Neuron (in vitro differentiated cells): ENCODE results near the gene TKTL1.
"Not testable (repeated sequence)": the region's sequence is repeated elsewhere in the genome, so short reads cannot be mapped to it uniquely, and the experiment has no call there.

ENCODE experiments used
- H2AFZ ChIP-seq: one replicate; pipeline ENCODE4 v1.6.1; 2013; ENCODE audit warnings: low read depth, mild to moderate bottlenecking, inconsistent platforms, low read length, moderate library complexity
- H3K27me3 ChIP-seq: one replicate; pipeline ENCODE4 v1.6.1; 2013; ENCODE audit warnings: low read length; ENCODE audit not compliant: insufficient read depth
- H3K36me3 ChIP-seq: one replicate; pipeline ENCODE4 v1.6.1; 2013; ENCODE audit warnings: low read length; ENCODE audit not compliant: insufficient read depth
- H3K4me1 ChIP-seq: one replicate; pipeline ENCODE4 v1.6.1; 2013; ENCODE audit warnings: low read length; ENCODE audit not compliant: insufficient read depth
- H3K4me3 ChIP-seq: 2 replicates; pipeline ENCODE4 v1.5.1; 2013; ENCODE audit warnings: mild to moderate bottlenecking, low read length, moderate library complexity
- H3K9me3 ChIP-seq: one replicate; pipeline ENCODE4 v1.6.1; 2013; ENCODE audit warnings: low read length

Gene TKTL1

DNA sequence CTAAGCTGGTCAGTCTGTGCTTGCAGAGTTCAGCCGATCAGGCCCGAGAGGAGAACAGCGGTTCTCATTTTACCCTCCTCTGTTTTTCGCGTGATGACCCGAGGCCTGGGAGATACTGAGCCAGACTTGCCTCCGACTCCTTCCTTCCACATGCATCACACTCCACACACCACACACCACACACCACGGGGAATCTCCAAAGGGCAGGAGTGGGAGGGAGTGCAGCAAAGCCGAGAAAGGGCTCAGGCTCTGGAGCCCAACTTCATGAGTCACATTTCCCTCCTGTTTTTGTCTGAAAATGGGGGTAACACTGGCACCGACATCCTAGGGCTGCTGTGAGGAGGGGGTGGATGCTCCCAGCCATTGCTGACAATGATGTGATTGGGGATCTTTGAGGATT is 38.9 kb downstream of the TKTL1 start:
- Histone ChIP-seq H2AFZ (no peak overlapping the region), H3K4me1 (peaks cover 2% of the 10 kb centered on the region), H3K9me3 (no peaks in the 10 kb centered on the region), H3K36me3 (no peaks in the 10 kb centered on the region), H3K4me3 (no peak overlapping the region), H3K27me3 (peaks cover 35% of the 10 kb centered on the region)

DNA sequence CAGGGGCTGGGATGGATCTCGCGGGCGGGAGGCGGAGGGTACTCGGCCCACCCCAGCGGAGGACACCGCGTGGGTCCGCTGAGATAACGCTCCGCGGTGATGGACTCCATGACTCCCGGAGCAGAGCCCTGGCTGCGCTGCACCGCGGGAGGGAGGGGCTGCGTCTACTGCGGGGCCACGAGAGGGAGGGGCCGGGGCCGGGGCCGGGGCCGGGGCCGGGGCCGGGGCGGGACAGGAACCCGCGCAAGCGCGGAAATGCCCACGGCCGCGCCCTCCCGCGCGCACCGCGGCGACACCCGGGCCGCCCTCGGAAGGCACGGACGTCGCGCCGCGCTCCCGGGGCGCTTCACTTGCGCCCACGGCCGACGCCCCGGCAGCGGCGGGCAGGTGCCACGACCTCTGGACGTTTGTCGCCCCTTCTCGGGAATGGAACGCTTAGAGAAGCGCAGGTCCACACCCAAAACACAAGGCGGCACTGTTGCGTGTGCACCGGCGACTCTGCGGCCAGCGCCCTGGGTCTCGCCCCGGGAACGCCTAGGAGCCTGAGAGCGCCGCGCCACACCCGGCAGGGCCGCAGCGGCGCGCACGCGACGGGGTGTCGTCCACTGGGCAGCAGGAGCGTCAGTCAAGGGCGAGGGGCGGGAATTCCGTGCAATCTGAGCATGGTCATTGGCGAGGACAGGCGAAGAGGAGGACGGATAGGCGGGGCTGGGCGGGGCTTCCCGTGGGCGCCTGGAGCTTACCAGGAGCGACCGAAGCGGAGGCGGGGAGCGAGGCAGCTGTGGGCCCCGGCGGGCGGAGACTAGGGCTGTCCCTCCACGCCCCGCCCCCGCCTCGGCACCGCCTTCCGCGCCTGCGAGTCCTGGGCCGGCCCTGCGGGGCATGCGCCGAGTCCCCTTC is 46.1 kb downstream of the TKTL1 start:
- not testable (repeated sequence) for H3K4me1 ChIP-seq, H3K36me3 ChIP-seq, H3K9me3 ChIP-seq, H3K4me3 ChIP-seq, H3K27me3 ChIP-seq, H2AFZ ChIP-seq

DNA sequence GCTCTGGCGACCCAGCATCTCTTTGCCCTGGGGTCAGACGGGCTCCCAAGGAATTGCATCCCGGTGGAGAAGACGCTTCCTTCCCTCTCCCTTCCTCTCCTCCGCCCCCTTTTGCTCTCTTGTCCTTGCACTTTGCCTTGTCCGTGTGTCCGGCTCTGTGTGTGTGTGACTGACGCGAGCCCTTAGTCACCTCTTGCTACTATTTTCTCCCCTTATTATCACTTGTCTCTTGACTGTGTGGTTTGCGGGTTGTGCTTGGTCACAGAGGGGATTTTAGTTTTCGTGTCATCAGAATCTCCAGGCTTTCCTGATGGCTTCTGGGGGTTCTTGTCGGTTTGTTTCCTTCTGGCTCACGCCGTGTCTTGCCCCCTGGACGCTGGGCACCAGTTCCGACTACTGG is 47.5 kb downstream of the TKTL1 start:
- not testable (repeated sequence) for H3K27me3 ChIP-seq, H3K4me3 ChIP-seq, H3K9me3 ChIP-seq, H2AFZ ChIP-seq, H3K4me1 ChIP-seq, H3K36me3 ChIP-seq

DNA sequence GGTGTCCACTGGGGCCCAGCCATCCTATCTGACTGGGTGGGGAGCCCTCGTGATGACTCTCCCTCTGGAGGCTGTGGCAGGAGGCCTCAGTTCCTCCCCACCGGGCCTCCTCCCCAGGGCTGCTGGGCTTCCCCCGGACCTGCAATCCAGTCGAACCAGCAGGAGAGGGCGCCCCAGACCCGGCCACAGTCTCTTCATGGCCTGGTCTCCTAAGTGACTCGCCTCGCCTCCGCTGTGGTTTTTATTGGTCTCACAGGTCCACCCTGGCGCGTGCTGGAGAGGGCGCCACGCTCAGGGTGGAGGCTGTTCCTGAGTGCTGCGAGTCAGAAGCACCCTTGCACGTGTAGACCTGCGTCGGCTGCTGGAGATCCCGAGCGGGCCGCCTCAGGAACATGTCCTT is 48.0 kb downstream of the TKTL1 start:
- H2AFZ ChIP-seq: not testable (repeated sequence)

DNA sequence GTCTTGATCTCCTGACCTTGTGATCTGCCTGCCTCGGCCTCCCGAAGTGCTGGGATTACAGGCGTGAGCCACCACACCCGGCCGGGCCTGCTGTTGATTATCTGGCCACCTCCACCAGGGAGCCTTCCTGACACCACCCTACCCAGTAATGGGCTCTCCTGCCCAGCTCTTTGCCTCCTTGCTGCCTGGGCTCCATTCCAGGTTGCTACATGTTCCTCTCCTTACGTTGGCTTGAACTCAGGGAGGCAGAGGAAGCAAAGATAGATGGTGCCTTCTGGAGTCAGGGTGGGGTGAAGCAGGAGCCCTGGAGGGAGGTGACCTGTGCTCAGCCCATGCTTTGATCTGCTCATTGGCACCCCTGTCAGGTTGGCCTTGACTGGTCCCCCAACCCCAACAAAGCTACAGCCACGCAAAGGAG is 52.5 kb downstream of the TKTL1 start:
- Histone ChIP-seq H2AFZ (no peak overlapping the region), H3K4me3 (no peak overlapping the region), H3K27me3 (no peaks in the 10 kb centered on the region), H3K36me3 (peaks cover 31% of the 10 kb centered on the region), H3K9me3 (no peaks in the 10 kb centered on the region), H3K4me1 (no peaks in the 10 kb centered on the region)

More for the DNA sequence above, 48.0 kb downstream of the TKTL1 start:
- not testable (repeated sequence) for H3K27me3 ChIP-seq, H3K4me1 ChIP-seq, H3K9me3 ChIP-seq, H3K36me3 ChIP-seq, H3K4me3 ChIP-seq

DNA sequence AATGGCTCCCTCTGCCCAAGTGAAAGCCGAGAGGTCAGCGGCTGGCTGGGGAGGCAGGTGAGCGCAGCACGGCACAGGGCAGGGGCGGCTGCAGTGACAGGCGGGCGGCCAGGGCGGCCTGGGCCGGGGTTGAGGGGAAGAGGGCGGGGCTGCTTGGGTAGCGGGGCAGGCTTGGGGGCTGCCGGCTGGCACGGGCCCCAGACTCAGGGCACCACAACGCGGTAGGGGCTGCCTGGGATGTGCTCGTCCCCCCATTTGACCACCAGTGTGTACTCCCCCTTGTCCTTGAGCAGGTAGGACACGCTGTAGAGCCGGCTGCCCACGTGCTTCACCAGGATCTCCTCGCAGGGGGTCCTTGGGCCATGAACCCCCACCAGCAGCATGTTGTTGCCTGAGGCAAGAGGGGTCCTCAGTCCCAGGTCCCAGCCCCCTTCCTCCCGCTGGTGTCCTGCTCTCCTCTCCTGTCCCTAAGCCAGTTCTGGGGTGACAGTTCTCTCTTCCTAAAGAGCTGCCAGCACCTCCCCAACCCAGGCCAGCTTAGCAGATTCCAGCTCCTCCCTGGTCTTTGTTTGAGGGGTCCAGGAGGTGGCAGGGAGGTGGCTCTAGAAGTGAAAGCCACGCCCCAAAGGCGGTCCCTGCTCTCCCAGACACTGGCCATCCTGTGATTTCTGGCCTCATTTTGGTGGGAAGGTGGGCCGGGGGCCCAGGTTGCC is 53.2 kb downstream of the TKTL1 start:
- H2AFZ ChIP-seq: no peak overlapping the region
- peaks cover 38% of the 10 kb centered on the region for H3K36me3 ChIP-seq
- H3K9me3 ChIP-seq: no peaks in the 10 kb centered on the region
- H3K27me3 ChIP-seq: no peaks in the 10 kb centered on the region
- no peaks in the 10 kb centered on the region for H3K4me1 ChIP-seq
- H3K4me3 ChIP-seq: no peak overlapping the region

DNA sequence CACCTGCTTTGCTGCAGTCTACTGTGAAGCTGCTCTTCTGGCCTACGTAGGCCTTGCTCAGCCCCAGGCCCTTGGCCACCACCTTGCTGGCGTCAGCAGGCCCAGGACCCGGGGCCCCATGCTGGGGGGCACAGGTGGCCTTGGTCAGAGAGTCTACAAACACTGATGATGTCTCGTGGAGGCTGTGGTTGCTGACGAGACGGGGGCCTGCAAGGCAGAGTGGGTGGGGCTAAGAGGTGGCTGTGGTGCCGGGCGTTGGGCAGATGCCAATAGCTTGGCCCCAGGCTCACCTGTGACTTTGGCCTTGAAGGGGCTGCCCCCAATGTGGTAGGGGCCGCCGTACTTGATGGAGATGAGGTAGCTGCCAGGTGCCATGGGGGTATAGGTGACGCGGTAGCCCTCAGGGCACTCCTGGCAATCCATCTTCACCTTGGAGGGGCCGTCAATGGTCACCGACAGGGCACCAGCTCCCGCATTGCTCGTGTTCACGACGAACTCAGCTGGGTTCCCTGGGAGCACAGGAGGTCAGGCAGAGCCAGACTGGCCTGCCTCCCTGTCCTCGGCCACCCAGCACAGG is 53.9 kb downstream of the TKTL1 start:
- no peak overlapping the region for H2AFZ ChIP-seq
- no peak overlapping the region for H3K4me3 ChIP-seq
- no peaks in the 10 kb centered on the region for H3K4me1 ChIP-seq
- no peaks in the 10 kb centered on the region for H3K9me3 ChIP-seq
- H3K27me3 ChIP-seq: no peaks in the 10 kb centered on the region
- H3K36me3 ChIP-seq: peaks cover 44% of the 10 kb centered on the region

DNA sequence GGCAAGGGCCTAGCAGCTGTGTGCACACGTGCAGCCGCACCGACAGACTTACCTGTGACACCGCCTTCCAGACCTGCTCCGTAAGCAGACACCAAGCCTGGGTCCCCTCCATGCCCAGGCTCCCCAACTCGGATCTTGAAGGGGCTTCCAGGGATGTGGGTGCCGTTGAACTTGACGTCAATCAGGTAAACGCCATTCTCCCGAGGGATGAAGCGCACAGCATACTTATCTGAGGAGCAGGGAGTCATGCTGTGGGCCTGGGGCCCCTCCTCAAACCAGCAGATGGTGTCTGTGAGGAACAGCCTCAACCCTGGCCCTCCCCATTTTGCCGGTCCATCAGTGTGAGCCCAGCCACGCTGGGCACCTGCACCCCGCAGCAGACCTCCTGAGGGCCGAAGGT is 54.4 kb downstream of the TKTL1 start:
- no peaks in the 10 kb centered on the region for H3K4me1 ChIP-seq
- H3K9me3 ChIP-seq: no peaks in the 10 kb centered on the region
- peaks cover 44% of the 10 kb centered on the region for H3K36me3 ChIP-seq
- H3K4me3 ChIP-seq: no peak overlapping the region
- H2AFZ ChIP-seq: no peak overlapping the region
- no peaks in the 10 kb centered on the region for H3K27me3 ChIP-seq

DNA sequence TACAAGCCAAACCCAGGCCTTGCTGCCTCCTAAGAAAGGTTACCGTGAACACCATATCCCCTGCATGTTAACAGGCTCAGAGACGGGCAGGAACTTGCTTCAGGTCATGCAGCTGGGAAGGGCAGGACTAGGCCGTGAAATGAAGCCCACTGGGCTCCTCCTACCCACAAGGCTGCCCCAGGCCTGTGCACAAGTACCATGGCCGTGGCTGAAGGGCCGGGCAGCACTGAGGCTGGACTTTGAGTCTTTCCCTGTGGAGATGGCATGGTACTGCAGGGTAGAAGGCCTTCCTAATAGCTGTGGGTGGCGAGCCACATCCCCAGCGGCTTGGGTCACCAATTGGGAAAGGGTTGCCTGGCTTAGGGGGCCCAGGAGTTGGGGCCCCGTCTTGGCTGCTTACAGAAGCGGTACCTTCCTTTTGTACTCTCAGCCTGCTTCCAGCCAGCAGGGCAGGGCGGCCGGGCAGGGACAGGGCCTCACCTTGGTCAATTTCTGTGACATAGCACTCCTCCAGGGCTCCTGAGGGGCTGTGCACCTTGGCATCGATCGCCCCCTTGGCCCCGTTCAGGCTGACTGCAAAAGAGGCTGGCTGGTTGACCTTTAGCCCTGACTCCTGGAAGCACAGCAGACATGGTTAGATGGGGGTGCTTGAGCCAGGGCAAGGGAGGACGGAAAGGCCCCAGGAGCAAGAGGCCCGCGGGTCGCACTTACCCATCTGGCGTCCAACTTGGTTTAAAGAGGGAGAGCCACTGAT is 55.0 kb downstream of the TKTL1 start:
- no peak overlapping the region for H2AFZ ChIP-seq
- H3K9me3 ChIP-seq: no peaks in the 10 kb centered on the region
- no peak overlapping the region for H3K4me3 ChIP-seq
- H3K4me1 ChIP-seq: no peaks in the 10 kb centered on the region
- no peaks in the 10 kb centered on the region for H3K27me3 ChIP-seq
- H3K36me3 ChIP-seq: peaks cover 49% of the 10 kb centered on the region

DNA sequence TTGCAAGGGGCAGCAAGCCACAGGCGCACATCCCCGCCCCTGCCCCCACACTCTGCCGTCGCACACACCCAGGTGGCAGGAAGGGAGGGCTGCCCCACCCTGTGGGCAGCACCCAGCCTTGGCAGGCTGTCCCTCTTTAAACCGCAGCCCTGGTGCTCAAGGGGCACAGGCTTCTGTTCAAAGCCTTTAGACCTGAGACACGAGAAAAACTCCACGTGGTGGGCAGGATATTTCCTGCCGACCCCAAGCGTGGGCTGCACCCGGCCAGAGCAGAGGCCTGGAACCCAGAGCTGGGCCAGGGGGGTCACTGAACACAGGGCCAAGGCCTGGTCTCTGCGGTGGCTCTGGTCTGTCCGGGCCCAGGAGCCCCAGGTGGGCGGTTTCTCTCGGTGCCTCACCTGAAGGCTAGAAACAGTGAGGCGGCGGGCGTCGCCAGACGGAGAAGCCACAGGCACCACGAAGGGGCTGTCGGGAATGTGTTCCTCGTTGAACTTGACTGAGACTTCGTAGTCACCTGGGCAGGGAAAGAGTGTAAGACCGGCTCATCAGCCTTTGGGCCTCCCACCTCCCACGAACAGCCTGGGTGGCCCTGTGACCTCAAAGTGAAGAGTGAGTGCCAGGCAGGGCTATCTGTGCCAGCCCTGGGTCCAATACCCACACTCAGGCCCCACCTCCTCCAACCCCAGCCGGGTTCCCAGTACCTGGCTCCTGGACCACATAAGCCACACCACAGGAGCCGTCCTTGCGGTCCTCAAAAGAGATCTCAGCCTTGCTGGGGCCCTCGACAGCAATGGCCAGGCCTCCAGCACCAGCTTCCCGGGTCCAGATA is 55.8 kb downstream of the TKTL1 start:
- no peaks in the 10 kb centered on the region for H3K27me3 ChIP-seq
- peaks cover 52% of the 10 kb centered on the region for H3K36me3 ChIP-seq
- no peak overlapping the region for H3K4me3 ChIP-seq

DNA sequence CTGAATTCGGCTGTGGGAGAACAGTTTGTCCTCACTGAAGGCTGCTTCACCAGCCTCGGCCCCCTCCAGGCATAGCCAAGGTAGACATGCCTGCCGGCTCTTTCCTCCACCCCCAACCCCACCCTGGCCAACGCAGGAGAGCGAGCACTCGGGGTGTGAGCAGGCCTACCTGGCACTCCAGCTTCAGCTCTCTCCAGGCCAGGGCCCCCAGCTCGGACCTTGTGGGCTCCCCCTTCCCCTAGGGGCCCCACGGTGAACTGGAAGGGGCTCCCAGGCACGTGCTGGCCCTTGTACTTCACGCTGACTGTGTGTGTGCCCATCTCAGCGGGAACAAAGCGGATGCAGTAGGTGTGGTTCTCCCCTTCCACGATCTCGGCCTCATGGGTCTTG is 56.4 kb downstream of the TKTL1 start:
- Histone ChIP-seq H3K9me3 (no peaks in the 10 kb centered on the region), H3K4me3 (no peak overlapping the region), H3K36me3 (peaks cover 56% of the 10 kb centered on the region), H2AFZ (no peak overlapping the region), H3K27me3 (no peaks in the 10 kb centered on the region), H3K4me1 (no peaks in the 10 kb centered on the region)

More for the DNA sequence above, 55.8 kb downstream of the TKTL1 start:
- Histone ChIP-seq H3K9me3 (no peaks in the 10 kb centered on the region), H2AFZ (no peak overlapping the region), H3K4me1 (no peaks in the 10 kb centered on the region)

DNA sequence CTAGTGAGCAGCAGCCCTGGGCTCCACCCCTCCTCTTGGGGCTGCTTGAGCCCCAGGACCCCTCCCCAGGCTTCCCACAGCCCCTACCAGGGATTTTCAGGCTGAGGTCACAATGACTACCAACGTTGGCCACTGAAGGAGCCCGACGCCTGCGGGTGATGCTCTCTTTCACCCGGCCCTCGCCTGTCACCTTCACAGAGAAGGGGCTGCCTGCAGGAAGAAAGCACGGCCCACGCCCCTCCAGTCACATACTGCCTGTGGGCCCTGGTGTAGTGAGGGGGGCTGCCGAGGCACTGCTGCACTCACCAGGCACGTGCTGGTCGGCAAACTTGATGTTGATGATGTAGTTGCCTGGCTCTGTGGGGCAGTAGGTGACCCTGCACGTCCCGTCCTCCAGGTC is 56.9 kb downstream of the TKTL1 start:
- no peak overlapping the region for H2AFZ ChIP-seq
- H3K36me3 ChIP-seq: peaks cover 60% of the 10 kb centered on the region
- no peak overlapping the region for H3K4me3 ChIP-seq

More for the DNA sequence above, 56.9 kb downstream of the TKTL1 start:
- Histone ChIP-seq H3K27me3 (no peaks in the 10 kb centered on the region), H3K9me3 (no peaks in the 10 kb centered on the region), H3K4me1 (no peaks in the 10 kb centered on the region)
